ENCODE measurements around the gene MPC1L. TPM values are rescaled to one million over a fixed set of nuclear protein-coding genes. Genes with fewer than 3 reads are reported as not detected.

MPC1L gene
- total and polyA plus RNA-seq, 11 donors = not detected

GRCh38 chrX:40628506-40628905 lies 5.3 kb downstream of the MPC1L start:
- Histone ChIP-seq H3K9me3 (peaks cover 0 to 4% (median 0%) of the 10 kb centered on the region in 12 donors), H3K27me3 (peaks cover 0 to 5% (median 0%) of the 10 kb centered on the region in 9 donors), H3K36me3 (peaks cover 0 to 78% (median 53%) of the 10 kb centered on the region in 9 donors), H3K4me3 (no peak overlapping the region), H3K27ac (no peak overlapping the region), H3K4me1 (no peaks in the 10 kb centered on the region)
- ATAC-seq = no peak
- DNase-seq = no peak
- intact Hi-C loops (cut with DNase I) = no loop called here
- TF ChIP-seq CTCF (IDR thresholded peaks at IDR 0.05) (no peak), POLR2A (IDR thresholded peaks at IDR 0.05) (no peak)
- WGBS, 4 donors = 91 to 100% (median 96%) methylated on average over 5 of the region's 5 CpGs

- H3K36me3 ChIP-seq = peaks cover 0 to 100% (median 89%) of the 10 kb centered on the region in 9 donors
- no peak overlapping the region for H3K27ac ChIP-seq
- no peak overlapping the region for H3K4me3 ChIP-seq
- 85 to 92% (median 90%) methylated on average over 3 to 4 of the region's 4 CpGs for WGBS, 4 donors
- H3K9me3 ChIP-seq = no peaks in the 10 kb centered on the region
- ATAC-seq = no peak
- no peak for TF ChIP-seq CTCF (IDR thresholded peaks at IDR 0.05)
- intact Hi-C loops (cut with DNase I) = loop anchor here in 1 of 10 donors (10.0 kb wide), 1 partner anchor 77 kb away; no protein-coding TSS in a partner anchor
- H3K4me1 ChIP-seq = peaks cover 0 to 5% (median 0%) of the 10 kb centered on the region in 12 donors
- no peak for DNase-seq
- H3K27me3 ChIP-seq = peaks cover 0 to 13% (median 0%) of the 10 kb centered on the region in 9 donors
Measured at GRCh38 chrX:40632199-40632598, 9.0 kb downstream of the MPC1L start.

GRCh38 chrX:40637687-40638086 lies 14.5 kb downstream of the MPC1L start:
- Histone ChIP-seq H3K4me3 (no peak overlapping the region), H3K4me1 (peaks cover 0 to 33% (median 0%) of the 10 kb centered on the region in 12 donors), H3K27ac (no peak overlapping the region), H3K9me3 (no peaks in the 10 kb centered on the region), H3K27me3 (peaks cover 0 to 27% (median 0%) of the 10 kb centered on the region in 9 donors), H3K36me3 (peaks cover 0 to 92% (median 65%) of the 10 kb centered on the region in 9 donors)
- intact Hi-C loops (cut with DNase I) = loop anchor here in 1 of 10 donors (10.0 kb wide), 1 partner anchor 83 kb away; no protein-coding TSS in a partner anchor
- DNase-seq = no peak
- ATAC-seq = no peak
- TF ChIP-seq POLR2A (IDR thresholded peaks at IDR 0.05) (no peak), CTCF (IDR thresholded peaks at IDR 0.05) (no peak)
- WGBS, 4 donors = 81 to 93% (median 89%) methylated on average over 3 of the region's 3 CpGs

GRCh38 chrX:40644176-40644575 lies 20.9 kb downstream of the MPC1L start:
- 50 to 69% (median 59%) methylated on average over 5 of the region's 5 CpGs for WGBS, 4 donors
- H3K36me3 ChIP-seq = peaks cover 0 to 33% (median 3%) of the 10 kb centered on the region in 9 donors
- peak overlapping the region in 11 of 12 donors; percentile 64 to 87 (median 77) for H3K27ac ChIP-seq
- H3K4me3 ChIP-seq = peak overlapping the region in 9 of 12 donors; percentile 35 to 57 (median 44)
- DNase-seq = no peak
- intact Hi-C loops (cut with DNase I) = loop anchor here in 2 of 10 donors (10.0 kb wide), 2 partner anchors 59 to 91 kb away; partner anchors contain the start of genes ATP6AP2 (in 1 of the 2) and MED14 (in 1 of the 2)
- peak in 3 of 4 donors; percentile 5 to 22 (median 10) for ATAC-seq
- H3K27me3 ChIP-seq = peaks cover 0 to 15% (median 0%) of the 10 kb centered on the region in 9 donors
- no peak for TF ChIP-seq CTCF (IDR thresholded peaks at IDR 0.05)
- TF ChIP-seq POLR2A (IDR thresholded peaks at IDR 0.05) = no peak
- no peaks in the 10 kb centered on the region for H3K9me3 ChIP-seq
- H3K4me1 ChIP-seq = peaks cover 0 to 70% (median 18%) of the 10 kb centered on the region in 12 donors
